Measurements from ENCODE around the gene LLGL2. TPM values are rescaled to one million over a fixed set of nuclear protein-coding genes. Genes with fewer than 3 reads are reported as not detected.

The LLGL2 gene
- total and polyA plus RNA-seq, 10 donors: 28.6 to 153 (median 80.0) TPM

- peak overlapping the region in 4 of 8 donors; percentile 63 to 82 (median 74) for H3K27ac ChIP-seq
Observed at GRCh38 chr17:75539967-75540729, 14.7 kb downstream of the LLGL2 start.

GRCh38 chr17:75540923-75541503, 15.5 kb downstream of the LLGL2 start:
- 48 to 58% (median 54%) methylated on average over 4 of the region's 4 CpGs for WGBS, 5 donors
- no peak for DNase-seq
- no peak overlapping the region for H3K4me3 ChIP-seq

More at GRCh38 chr17:75539967-75540729, 14.7 kb downstream of the LLGL2 start:
- no peak for TF ChIP-seq CTCF (IDR thresholded peaks at IDR 0.05 in 8 of 11, conservative IDR thresholded peaks at IDR 0.05 in 3 of 11)
- TF ChIP-seq POLR2AphosphoS5 (IDR thresholded peaks at IDR 0.05): peak in 1 of 3 donors; percentile 19
- no peak for TF ChIP-seq POLR2A (IDR thresholded peaks at IDR 0.05)
- H3K4me1 ChIP-seq: peaks cover 0 to 63% (median 45%) of the 10 kb centered on the region in 6 donors
- intact Hi-C loops (cut with DNase I; ENCODE audit: low total_unique reads): no loop called here
- DNase-seq: no peak
- H3K27me3 ChIP-seq (replicated peaks in 1 of 7): no peaks in the 10 kb centered on the region
- 79 to 96% (median 81%) methylated on average over 3 to 13 of the region's 13 CpGs for WGBS, 5 donors
- H3K36me3 ChIP-seq: peaks cover 0 to 23% (median 0%) of the 10 kb centered on the region in 6 donors
- H3K9me3 ChIP-seq: no peaks in the 10 kb centered on the region
- H3K4me3 ChIP-seq: no peak overlapping the region

GRCh38 chr17:75542229-75542628, 16.7 kb downstream of the LLGL2 start:
- Histone ChIP-seq H3K4me3 (no peak overlapping the region), H3K27me3 (replicated peaks in 1 of 7) (no peaks in the 10 kb centered on the region), H3K4me1 (peaks cover 0 to 61% (median 42%) of the 10 kb centered on the region in 6 donors), H3K27ac (peak overlapping the region; percentile 41 to 82 (median 74)), H3K36me3 (peaks cover 0 to 23% (median 0%) of the 10 kb centered on the region in 6 donors), H3K9me3 (no peaks in the 10 kb centered on the region)
- no peak for DNase-seq
- WGBS, 5 donors: 66 to 89% (median 79%) methylated on average over 6 to 8 of the region's 8 CpGs
- intact Hi-C loops (cut with DNase I; ENCODE audit: low total_unique reads): no loop called here
- TF ChIP-seq POLR2AphosphoS5 (IDR thresholded peaks at IDR 0.05): peak; percentile 4 to 61 (median 49)
- TF ChIP-seq POLR2A (IDR thresholded peaks at IDR 0.05): no peak

More at GRCh38 chr17:75540923-75541503, 15.5 kb downstream of the LLGL2 start:
- intact Hi-C loops (cut with DNase I; ENCODE audit: low total_unique reads): no loop called here
- H3K9me3 ChIP-seq: no peaks in the 10 kb centered on the region
- peak overlapping the region in 5 of 8 donors; percentile 63 to 82 (median 69) for H3K27ac ChIP-seq
- H3K27me3 ChIP-seq (replicated peaks in 1 of 7): no peaks in the 10 kb centered on the region
- TF ChIP-seq POLR2A (IDR thresholded peaks at IDR 0.05) (no peak), POLR2AphosphoS5 (IDR thresholded peaks at IDR 0.05) (peak in 2 of 3 donors; percentile 19 to 32)
- peaks cover 0 to 23% (median 0%) of the 10 kb centered on the region in 6 donors for H3K36me3 ChIP-seq
- H3K4me1 ChIP-seq: peaks cover 0 to 63% (median 39%) of the 10 kb centered on the region in 6 donors

- intact Hi-C loops (cut with DNase I; ENCODE audit: low total_unique reads): no loop called here
- Histone ChIP-seq H3K27ac (peak overlapping the region; percentile 41 to 82 (median 74)), H3K4me3 (no peak overlapping the region), H3K4me1 (peaks cover 0 to 61% (median 42%) of the 10 kb centered on the region in 6 donors), H3K9me3 (no peaks in the 10 kb centered on the region), H3K27me3 (replicated peaks in 1 of 7) (no peaks in the 10 kb centered on the region), H3K36me3 (peaks cover 0 to 23% (median 0%) of the 10 kb centered on the region in 6 donors)
- TF ChIP-seq POLR2AphosphoS5 (IDR thresholded peaks at IDR 0.05) (peak; percentile 24 to 57 (median 48)), POLR2A (IDR thresholded peaks at IDR 0.05) (no peak), CTCF (IDR thresholded peaks at IDR 0.05 in 8 of 11, conservative IDR thresholded peaks at IDR 0.05 in 3 of 11) (no peak)
- no peak for DNase-seq
- WGBS, 5 donors: 74 to 81% (median 77%) methylated on average over 8 to 15 of the region's 15 CpGs
Observed at GRCh38 chr17:75542728-75543336, 17.3 kb downstream of the LLGL2 start.
